ENCODE measurements around the gene ME3.

DNA sequence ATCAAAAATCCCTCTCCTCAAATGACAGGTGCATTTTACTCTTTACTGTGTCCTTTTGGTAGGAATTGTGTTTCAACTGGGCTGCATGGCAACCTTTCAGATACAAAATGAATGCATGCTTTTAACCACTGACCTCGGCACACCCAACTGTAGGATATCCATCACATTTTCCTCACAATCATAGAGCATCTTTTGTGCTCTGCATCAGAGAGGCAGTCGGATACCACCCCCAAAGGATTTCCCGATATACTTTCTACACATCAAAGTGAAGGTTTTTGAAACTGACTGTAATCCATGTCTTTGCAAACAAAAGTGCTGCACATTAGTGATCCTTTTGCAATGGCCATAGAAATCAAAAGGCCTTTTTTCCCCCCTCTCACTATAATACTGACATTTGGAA is 9.1 kb downstream of the ME3 start:
- TF ChIP-seq, protein P1, sequence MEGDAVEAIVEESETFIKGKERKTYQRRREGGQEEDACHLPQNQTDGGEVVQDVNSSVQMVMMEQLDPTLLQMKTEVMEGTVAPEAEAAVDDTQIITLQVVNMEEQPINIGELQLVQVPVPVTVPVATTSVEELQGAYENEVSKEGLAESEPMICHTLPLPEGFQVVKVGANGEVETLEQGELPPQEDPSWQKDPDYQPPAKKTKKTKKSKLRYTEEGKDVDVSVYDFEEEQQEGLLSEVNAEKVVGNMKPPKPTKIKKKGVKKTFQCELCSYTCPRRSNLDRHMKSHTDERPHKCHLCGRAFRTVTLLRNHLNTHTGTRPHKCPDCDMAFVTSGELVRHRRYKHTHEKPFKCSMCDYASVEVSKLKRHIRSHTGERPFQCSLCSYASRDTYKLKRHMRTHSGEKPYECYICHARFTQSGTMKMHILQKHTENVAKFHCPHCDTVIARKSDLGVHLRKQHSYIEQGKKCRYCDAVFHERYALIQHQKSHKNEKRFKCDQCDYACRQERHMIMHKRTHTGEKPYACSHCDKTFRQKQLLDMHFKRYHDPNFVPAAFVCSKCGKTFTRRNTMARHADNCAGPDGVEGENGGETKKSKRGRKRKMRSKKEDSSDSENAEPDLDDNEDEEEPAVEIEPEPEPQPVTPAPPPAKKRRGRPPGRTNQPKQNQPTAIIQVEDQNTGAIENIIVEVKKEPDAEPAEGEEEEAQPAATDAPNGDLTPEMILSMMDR (IDR thresholded peaks at IDR 0.05): no peak
- no peak for TF ChIP-seq POLR2A (IDR thresholded peaks at IDR 0.05)
